HG03135 (cell line): ENCODE measurements around the gene ZNF563.
A peak's percentile ranks its signal among the peaks of the same experiment; 100 is the strongest.
"Not testable (repeated sequence)": the region's sequence is repeated elsewhere in the genome, so short reads cannot be mapped to it uniquely, and the experiment has no call there.

Source experiments
- ATAC-seq: cut with Tn5 transposase; IDR thresholded peaks from one replicate; pipeline ENCODE4 v1.9.1; 2021; ENCODE audit warnings: mild to moderate bottlenecking, moderate library complexity; ENCODE audit not compliant: unreplicated experiment

Gene ZNF563

GRCh38 chr19:12333162-12334159 is at the start of gene ZNF563:
TSS of gene ZNF563 (minus strand) at chr19:12333633. CDS start at chr19:12333482, 151 bp downstream.
- peak; percentile 78 for ATAC-seq

DNA sequence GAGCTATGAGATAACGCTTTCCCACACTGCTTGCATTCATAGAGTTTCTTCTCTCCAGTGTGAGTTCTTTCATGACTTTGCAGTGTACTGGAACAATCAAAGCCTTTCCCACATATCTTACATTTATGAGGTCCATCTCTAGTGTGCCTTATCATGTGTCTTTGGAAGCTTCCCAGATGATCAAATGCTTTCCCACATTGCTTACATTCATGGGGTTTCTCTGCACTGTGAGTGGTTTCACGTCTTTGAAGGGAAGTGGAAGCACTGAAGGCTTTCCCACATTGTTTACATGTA is 47.0 kb upstream of the ZNF563 start:
- ATAC-seq = no peak

DNA sequence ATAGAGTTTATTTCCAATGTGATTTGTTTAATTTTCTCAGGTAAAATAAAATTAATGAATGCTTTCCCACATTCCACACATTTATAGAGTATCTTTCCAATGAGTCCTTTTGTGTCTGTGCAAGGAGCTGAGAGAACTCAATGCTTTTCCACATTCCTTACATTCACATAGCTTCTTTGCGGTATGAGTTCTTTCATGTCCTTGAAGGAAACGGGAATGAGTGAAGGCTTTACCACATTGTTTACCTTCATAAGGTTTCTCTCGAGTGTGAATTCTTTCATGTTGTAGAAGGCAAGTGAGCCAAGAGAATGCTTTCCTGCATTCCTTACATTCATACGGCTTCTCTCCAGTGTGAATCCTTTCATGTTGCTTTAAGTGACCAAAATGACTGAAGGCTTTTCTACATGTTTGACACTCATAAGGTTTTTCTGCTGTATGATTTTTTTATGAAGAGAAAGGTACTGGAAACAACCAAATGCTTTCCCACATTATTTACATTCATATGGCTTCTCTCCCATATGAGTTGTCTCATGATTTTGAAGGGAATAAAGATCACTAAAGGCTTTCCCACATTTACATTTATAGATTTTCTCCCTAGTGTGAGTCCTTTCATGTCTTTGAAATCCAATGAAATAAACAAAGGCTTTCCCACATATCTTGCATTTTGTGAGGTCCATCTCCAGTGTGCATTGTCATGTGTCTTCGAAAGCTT is 46.5 kb upstream of the ZNF563 start:
- ATAC-seq = no peak

GRCh38 chr19:12374026-12374425 is 40.6 kb upstream of the ZNF563 start:
- no peak for ATAC-seq

- ATAC-seq = peak; percentile 89
Observed at GRCh38 chr19:12365236-12366162, 32.1 kb upstream of the ZNF563 start, which contains the start of gene ZNF442. TSS of gene ZNF442 (minus strand) at chr19:12365683. CDS start at chr19:12363631, 2,052 bp downstream.

DNA sequence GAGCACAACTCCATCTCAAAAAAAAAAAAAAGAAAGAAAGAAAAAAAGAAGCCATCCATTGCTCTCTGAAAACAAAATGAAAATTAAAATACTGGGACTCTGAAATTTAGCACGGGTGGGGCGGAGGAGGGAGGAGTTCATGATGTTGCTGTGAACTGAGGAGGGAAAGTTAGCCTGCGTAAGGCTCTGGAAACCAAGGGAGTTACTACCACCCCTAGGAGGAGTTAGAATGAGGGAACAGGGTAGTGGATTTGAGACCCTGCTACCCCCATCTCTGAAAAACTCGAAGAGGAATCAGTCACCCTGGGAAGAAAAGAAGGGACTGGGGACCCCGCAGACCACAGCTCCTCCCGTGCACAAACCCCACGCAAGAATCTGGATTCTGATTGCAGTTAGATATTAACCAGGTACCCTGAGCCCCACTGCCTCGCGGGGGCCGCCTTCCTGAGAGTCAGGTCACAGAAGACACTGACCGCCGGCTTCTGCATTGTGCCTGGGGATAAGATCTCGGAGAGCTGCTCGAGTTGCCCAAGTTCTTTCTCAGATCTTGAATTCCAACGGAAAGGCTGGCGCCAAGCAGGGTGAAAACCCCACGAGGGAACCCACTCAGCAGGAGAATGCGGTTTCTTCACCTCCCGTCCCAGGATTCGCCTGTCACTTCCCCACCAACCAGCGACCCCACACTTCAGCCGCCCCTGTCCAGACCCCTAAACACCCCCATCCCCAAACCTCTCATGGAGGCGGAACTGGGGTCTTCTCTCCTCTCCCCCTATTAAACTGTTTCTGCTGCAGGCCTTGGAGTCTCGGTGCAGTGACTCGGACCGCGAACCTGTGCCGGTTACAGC is 31.2 kb upstream of the ZNF563 start:
- no peak for ATAC-seq

DNA sequence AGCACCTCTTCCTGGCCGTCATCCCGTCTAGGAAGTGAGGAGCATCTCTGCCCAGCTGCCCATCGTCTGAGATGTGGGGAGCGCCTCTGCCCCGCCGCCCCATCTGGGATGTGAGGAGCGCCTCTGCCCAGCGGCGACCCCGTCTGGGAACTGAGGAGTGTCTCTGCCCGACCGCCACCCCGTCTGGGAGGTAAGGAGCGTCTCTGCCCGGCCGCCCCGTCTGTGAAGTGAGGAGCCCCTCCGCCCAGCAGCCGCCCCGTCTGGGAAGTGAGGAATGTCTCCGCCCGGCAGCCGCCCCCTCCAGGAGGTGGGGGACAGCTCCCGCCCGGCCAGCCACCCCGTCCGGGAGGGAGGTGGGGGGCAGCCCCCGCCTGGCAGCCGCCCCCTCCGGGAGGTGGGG is 28.8 kb upstream of the ZNF563 start:
- not testable (repeated sequence) for ATAC-seq

- ATAC-seq = no peak
Observed at GRCh38 chr19:12353375-12353774, 19.9 kb upstream of the ZNF563 start.

DNA sequence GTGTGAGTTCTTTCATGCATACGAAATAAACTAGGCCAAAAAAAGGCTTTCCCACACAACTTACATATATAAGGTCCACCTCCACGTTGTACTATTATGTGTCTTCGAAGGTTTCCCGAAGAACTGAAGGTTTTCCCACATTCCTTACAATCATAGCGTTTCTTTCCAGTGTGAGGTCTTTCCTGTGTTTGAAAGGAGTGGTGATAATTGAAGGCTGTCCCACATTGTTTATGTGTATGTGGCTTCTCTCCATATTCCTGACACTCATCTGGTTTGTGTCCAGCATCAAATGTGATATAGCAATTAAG is 17.4 kb upstream of the ZNF563 start:
- no peak for ATAC-seq

DNA sequence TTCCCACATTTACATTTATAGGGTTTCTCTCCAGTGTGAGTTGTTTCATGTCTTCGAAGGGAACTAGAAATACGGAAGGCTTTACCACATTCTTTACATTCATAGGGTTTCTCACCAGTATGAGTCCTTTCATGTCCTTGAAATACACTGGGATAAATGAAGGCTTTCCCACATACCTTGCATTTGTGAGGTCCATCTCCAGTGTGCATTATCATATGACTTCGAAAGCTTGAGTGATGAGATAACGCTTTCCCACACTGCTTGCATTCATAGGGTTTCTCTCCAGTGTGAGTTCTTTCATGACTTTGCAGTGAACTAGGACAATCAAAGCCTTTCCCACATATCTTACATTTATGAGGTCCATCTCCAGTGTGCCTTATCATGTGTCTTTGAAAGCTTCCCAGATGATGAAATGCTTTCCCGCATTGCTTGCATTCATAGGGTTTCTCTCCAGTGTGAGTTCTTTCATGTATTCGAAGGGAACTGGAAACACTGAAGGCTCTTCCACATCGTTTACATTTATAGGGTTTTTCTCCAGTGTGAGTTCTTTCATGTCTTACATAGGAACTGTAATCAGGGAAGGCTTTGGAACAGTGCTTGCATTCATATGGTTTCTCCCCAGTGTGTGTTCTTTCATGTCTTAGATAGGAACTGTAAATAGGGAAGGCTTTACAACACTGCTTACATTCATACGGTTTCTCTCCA is 16.9 kb upstream of the ZNF563 start:
- ATAC-seq = no peak

GRCh38 chr19:12346896-12347295 is 13.5 kb upstream of the ZNF563 start:
- no peak for ATAC-seq

GRCh38 chr19:12345197-12345596 is 11.8 kb upstream of the ZNF563 start:
- ATAC-seq = no peak

- ATAC-seq = no peak
Observed at GRCh38 chr19:12331211-12331941, 2.1 kb downstream of the ZNF563 start.

DNA sequence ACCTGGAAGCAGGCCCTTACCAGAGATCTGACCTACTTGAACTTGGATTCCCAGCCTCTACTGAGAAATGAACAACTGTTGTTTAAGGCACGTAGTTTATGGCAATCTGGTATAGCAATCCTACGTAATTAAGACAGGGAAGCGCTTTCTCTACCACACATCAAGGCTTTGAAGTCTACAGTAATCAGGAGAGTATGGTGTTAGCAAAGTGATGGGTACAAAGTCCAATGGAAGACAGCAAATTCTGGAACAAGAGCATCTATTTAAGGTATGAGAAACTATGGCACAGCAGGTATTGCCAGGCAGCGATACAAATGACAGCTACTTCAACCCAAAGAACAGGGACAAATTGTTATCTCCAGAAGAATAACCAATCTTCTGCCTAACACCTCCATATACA is 3.1 kb downstream of the ZNF563 start:
- ATAC-seq = no peak

GRCh38 chr19:12325690-12326089 is 7.7 kb downstream of the ZNF563 start:
- no peak for ATAC-seq

DNA sequence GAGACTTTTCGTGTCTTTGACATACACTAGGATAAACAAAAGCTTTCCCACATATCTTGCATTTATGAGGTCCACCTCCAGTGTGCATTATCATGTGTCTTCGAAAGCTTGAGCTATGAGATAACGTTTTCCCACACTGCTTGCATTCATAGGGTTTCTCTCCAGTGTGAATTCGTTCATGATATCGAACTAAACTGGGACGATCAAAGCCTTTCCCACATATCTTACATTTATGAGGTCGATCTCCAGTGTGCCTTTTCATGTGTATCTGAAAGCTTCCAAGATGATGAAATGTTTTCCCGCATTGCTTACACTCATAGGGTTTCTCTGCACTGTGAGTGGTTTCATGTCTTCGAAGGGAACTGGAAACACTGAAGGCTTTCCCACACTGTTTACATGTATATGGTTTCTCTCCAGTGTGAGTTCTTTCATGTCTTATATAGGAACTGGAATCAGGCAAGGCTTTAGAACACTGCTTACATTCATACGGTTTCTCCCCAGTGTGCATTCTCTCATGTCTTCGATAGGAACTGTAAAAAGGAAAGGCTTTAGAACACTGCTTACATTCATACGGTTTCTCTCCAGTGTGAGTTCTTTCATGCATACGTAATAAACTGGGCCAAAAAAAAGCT is 14.5 kb downstream of the ZNF563 start:
- ATAC-seq = no peak

- no peak for ATAC-seq
Observed at GRCh38 chr19:12314553-12314952, 18.9 kb downstream of the ZNF563 start.

GRCh38 chr19:12308891-12309290 is 24.5 kb downstream of the ZNF563 start:
- ATAC-seq = not testable (repeated sequence)
